ENCODE measurements around the gene CCBE1. TPM values are rescaled to one million over a fixed set of nuclear protein-coding genes. Genes with fewer than 3 reads are reported as not detected.

The CCBE1 gene
- total and polyA plus RNA-seq, 4 donors = 3.4 to 59.0 (median 21.9) TPM

DNA sequence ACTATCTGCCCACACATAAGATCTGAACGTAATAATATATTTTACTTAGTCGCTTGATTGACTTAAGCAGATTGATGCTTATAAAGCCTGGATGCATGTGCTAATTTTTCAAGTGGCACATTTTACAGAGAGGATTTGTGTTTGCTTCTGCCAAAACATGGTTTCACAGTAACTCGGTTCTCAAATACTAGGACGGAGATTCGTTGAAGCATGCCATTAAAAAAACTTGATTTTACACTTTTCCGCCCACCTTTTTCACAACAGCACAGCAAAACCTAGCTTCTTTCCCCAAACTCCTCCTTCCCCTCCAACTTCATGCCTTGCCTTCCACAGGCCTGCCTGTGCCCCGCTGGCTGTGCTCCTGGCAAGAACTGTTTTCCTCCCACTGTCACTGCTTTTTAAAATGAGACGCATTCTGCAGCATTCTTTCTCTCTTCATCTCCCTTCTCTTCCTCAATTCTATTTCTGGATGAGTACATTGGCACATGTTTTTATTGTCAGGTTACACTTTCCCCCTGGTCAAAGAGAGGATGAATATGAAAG lies 283.0 kb downstream of the CCBE1 start:
- no peak for DNase-seq
- no peak for ATAC-seq (ENCODE audit: insufficient read depth, low FRiP score)
- Histone ChIP-seq H3K4me3 (no peak overlapping the region), H3K9ac (ENCODE audit: insufficient read depth in 1 of 2, low read length in 2 of 2) (no peak overlapping the region), H3K9me3 (ENCODE audit: control insufficient read depth in 4 of 4, insufficient read depth in 3 of 4, low read length in 3 of 4) (no peaks in the 10 kb centered on the region), H3K4me1 (ENCODE audit: control insufficient read depth in 5 of 5, insufficient read depth in 5 of 5, low read length in 5 of 5) (peaks cover 0 to 2% (median 0%) of the 10 kb centered on the region in 5 donors), H3K27ac (ENCODE audit: low read depth in 1 of 2, low read length in 1 of 2) (no peak overlapping the region), H3K36me3 (ENCODE audit: control insufficient read depth in 4 of 4, insufficient read depth in 4 of 4, low read length in 4 of 4) (no peaks in the 10 kb centered on the region), H3K27me3 (ENCODE audit: control insufficient read depth in 3 of 3, insufficient read depth in 3 of 3, low read length in 2 of 3) (no peaks in the 10 kb centered on the region)
- TF ChIP-seq, protein P1, sequence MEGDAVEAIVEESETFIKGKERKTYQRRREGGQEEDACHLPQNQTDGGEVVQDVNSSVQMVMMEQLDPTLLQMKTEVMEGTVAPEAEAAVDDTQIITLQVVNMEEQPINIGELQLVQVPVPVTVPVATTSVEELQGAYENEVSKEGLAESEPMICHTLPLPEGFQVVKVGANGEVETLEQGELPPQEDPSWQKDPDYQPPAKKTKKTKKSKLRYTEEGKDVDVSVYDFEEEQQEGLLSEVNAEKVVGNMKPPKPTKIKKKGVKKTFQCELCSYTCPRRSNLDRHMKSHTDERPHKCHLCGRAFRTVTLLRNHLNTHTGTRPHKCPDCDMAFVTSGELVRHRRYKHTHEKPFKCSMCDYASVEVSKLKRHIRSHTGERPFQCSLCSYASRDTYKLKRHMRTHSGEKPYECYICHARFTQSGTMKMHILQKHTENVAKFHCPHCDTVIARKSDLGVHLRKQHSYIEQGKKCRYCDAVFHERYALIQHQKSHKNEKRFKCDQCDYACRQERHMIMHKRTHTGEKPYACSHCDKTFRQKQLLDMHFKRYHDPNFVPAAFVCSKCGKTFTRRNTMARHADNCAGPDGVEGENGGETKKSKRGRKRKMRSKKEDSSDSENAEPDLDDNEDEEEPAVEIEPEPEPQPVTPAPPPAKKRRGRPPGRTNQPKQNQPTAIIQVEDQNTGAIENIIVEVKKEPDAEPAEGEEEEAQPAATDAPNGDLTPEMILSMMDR (IDR thresholded peaks at IDR 0.05; ENCODE audit: control extremely low read depth, extremely low read depth) = no peak
- WGBS, 2 donors = 78 to 85% methylated on average over 8 of the region's 8 CpGs

DNA sequence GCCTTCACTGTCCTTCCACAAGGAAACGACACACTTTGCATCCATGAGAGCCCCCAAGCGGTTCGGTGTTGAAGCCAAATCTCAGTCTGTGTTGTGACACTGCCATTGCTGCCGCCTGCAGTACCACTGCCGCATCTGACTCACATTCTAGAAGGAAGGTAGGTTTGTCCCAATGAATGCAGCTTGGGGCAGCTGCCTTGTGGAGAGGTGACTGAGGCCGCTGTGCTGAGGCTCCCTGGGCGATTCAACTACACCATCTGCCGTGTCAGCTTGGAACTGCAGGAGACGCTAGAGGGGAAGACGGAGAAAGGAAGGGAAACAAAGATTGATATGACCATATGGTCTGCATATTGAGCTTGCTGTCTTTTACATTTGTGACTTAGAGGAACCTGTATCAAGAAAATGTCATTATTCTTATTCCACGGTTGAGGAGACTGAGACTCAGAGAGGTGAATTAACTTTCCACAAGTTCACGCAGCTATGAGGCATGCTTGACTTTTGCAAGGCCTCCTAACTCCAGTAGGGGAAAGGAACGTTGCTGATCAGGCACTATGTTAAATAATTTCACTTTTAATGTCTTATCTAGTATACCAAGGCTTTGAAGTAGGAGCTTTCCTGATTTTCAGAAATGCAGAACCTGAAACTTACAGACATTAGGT lies 294.7 kb downstream of the CCBE1 start:
- Histone ChIP-seq H3K27ac (ENCODE audit: low read depth in 1 of 2, low read length in 1 of 2) (no peak overlapping the region), H3K4me1 (ENCODE audit: control insufficient read depth in 5 of 5, insufficient read depth in 5 of 5, low read length in 5 of 5) (no peaks in the 10 kb centered on the region), H3K4me3 (no peak overlapping the region), H3K27me3 (ENCODE audit: control insufficient read depth in 3 of 3, insufficient read depth in 3 of 3, low read length in 2 of 3) (no peaks in the 10 kb centered on the region), H3K9me3 (ENCODE audit: control insufficient read depth in 4 of 4, insufficient read depth in 3 of 4, low read length in 3 of 4) (peaks cover 0 to 2% (median 0%) of the 10 kb centered on the region in 4 donors), H3K9ac (ENCODE audit: insufficient read depth in 1 of 2, low read length in 2 of 2) (no peak overlapping the region), H3K36me3 (ENCODE audit: control insufficient read depth in 4 of 4, insufficient read depth in 4 of 4, low read length in 4 of 4) (peaks cover 0 to 3% (median 0%) of the 10 kb centered on the region in 4 donors)
- peak; percentile 78 to 79 (median 79) for DNase-seq
- 19 to 20% methylated on average over 13 of the region's 13 CpGs for WGBS, 2 donors
- ATAC-seq (ENCODE audit: insufficient read depth, low FRiP score) = peak; percentile 93
- TF ChIP-seq, protein P1 (IDR thresholded peaks at IDR 0.05; ENCODE audit: control extremely low read depth, extremely low read depth) = peak; percentile 70

DNA sequence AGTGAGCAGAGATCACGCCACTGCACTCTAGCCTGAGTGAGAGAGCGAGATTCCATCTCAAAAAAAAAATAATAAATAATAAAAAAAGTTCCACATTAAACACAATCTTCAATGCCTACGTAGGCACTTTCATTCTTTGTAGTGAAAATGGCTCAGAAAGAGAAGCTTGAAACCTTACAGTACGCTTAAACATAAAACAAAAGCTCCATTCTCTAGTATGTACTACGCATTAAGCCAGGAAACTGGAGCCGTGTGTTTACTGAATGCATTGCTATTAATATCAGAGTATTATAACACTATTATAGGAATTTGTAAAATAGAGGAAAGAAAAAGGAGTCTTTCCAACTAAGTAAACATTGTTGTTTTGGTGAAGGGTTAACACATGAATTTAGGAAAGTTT lies 296.8 kb downstream of the CCBE1 start:
- no peak for ATAC-seq (ENCODE audit: insufficient read depth, low FRiP score)

More for the DNA sequence above, 296.8 kb downstream of the CCBE1 start:
- Histone ChIP-seq H3K9me3 (ENCODE audit: control insufficient read depth in 4 of 4, insufficient read depth in 3 of 4, low read length in 3 of 4) (peaks cover 0 to 2% (median 0%) of the 10 kb centered on the region in 4 donors), H3K4me3 (no peak overlapping the region), H3K27ac (ENCODE audit: low read depth in 1 of 2, low read length in 1 of 2) (no peak overlapping the region), H3K36me3 (ENCODE audit: control insufficient read depth in 4 of 4, insufficient read depth in 4 of 4, low read length in 4 of 4) (peaks cover 0 to 3% (median 0%) of the 10 kb centered on the region in 4 donors), H3K9ac (ENCODE audit: insufficient read depth in 1 of 2, low read length in 2 of 2) (no peak overlapping the region), H3K4me1 (ENCODE audit: control insufficient read depth in 5 of 5, insufficient read depth in 5 of 5, low read length in 5 of 5) (no peaks in the 10 kb centered on the region), H3K27me3 (ENCODE audit: control insufficient read depth in 3 of 3, insufficient read depth in 3 of 3, low read length in 2 of 3) (no peaks in the 10 kb centered on the region)
- TF ChIP-seq, protein P1 (IDR thresholded peaks at IDR 0.05; ENCODE audit: control extremely low read depth, extremely low read depth) = no peak
- no peak for DNase-seq
- WGBS, 2 donors = 86 to 87% methylated on average over 6 of the region's 6 CpGs
